Measurements from ENCODE around the gene MRM2.
"Not testable (repeated sequence)": the region's sequence is repeated elsewhere in the genome, so short reads cannot be mapped to it uniquely, and the experiment has no call there.

MRM2 gene

GRCh38 chr7:2269991-2270460, 28.0 kb upstream of the MRM2 start:
- no peak for DNase-seq
- in situ Hi-C loops (cut with HindIII; ENCODE audit: low pct_ligation_motif_present, low pct_unique_long_range_greater_than_20kb, low sequenced_read_pairs): no loop called here

- DNase-seq; in situ Hi-C loops (cut with HindIII; ENCODE audit: low pct_ligation_motif_present, low pct_unique_long_range_greater_than_20kb, low sequenced_read_pairs): not testable (repeated sequence)
These were observed 27.3 kb upstream of the MRM2 start for GRCh38 chr7:2269089-2269990.

GRCh38 chr7:2266911-2267310, 24.9 kb upstream of the MRM2 start:
- DNase-seq: no peak
- in situ Hi-C loops (cut with HindIII; ENCODE audit: low pct_ligation_motif_present, low pct_unique_long_range_greater_than_20kb, low sequenced_read_pairs): no loop called here

GRCh38 chr7:2264158-2264557, 22.2 kb upstream of the MRM2 start:
- in situ Hi-C loops (cut with HindIII; ENCODE audit: low pct_ligation_motif_present, low pct_unique_long_range_greater_than_20kb, low sequenced_read_pairs): no loop called here

GRCh38 chr7:2263176-2263575, 21.2 kb upstream of the MRM2 start:
- DNase-seq: no peak
- in situ Hi-C loops (cut with HindIII; ENCODE audit: low pct_ligation_motif_present, low pct_unique_long_range_greater_than_20kb, low sequenced_read_pairs): no loop called here

More at GRCh38 chr7:2264158-2264557, 22.2 kb upstream of the MRM2 start:
- DNase-seq: no peak

GRCh38 chr7:2261611-2262010, 19.6 kb upstream of the MRM2 start:
- in situ Hi-C loops (cut with HindIII; ENCODE audit: low pct_ligation_motif_present, low pct_unique_long_range_greater_than_20kb, low sequenced_read_pairs): no loop called here
- DNase-seq: no peak

GRCh38 chr7:2260820-2261219, 18.8 kb upstream of the MRM2 start:
- in situ Hi-C loops (cut with HindIII; ENCODE audit: low pct_ligation_motif_present, low pct_unique_long_range_greater_than_20kb, low sequenced_read_pairs): no loop called here
- peak; percentile 58 for DNase-seq

GRCh38 chr7:2259480-2259879, 17.5 kb upstream of the MRM2 start:
- in situ Hi-C loops (cut with HindIII; ENCODE audit: low pct_ligation_motif_present, low pct_unique_long_range_greater_than_20kb, low sequenced_read_pairs): no loop called here
- DNase-seq: no peak

GRCh38 chr7:2258661-2259365, 16.8 kb upstream of the MRM2 start:
- no peak for DNase-seq
- in situ Hi-C loops (cut with HindIII; ENCODE audit: low pct_ligation_motif_present, low pct_unique_long_range_greater_than_20kb, low sequenced_read_pairs): no loop called here

GRCh38 chr7:2257651-2258050, 15.6 kb upstream of the MRM2 start:
- in situ Hi-C loops (cut with HindIII; ENCODE audit: low pct_ligation_motif_present, low pct_unique_long_range_greater_than_20kb, low sequenced_read_pairs): no loop called here
- DNase-seq: no peak

GRCh38 chr7:2257046-2257551, 15.1 kb upstream of the MRM2 start:
- in situ Hi-C loops (cut with HindIII; ENCODE audit: low pct_ligation_motif_present, low pct_unique_long_range_greater_than_20kb, low sequenced_read_pairs): no loop called here
- no peak for DNase-seq

GRCh38 chr7:2256306-2257045, 14.5 kb upstream of the MRM2 start:
- no peak for DNase-seq
- in situ Hi-C loops (cut with HindIII; ENCODE audit: low pct_ligation_motif_present, low pct_unique_long_range_greater_than_20kb, low sequenced_read_pairs): no loop called here

GRCh38 chr7:2255145-2256139, 13.4 kb upstream of the MRM2 start:
- in situ Hi-C loops (cut with HindIII; ENCODE audit: low pct_ligation_motif_present, low pct_unique_long_range_greater_than_20kb, low sequenced_read_pairs): no loop called here
- peak; percentile 25 for DNase-seq

GRCh38 chr7:2254429-2255144, 12.6 kb upstream of the MRM2 start:
- DNase-seq: no peak
- in situ Hi-C loops (cut with HindIII; ENCODE audit: low pct_ligation_motif_present, low pct_unique_long_range_greater_than_20kb, low sequenced_read_pairs): no loop called here

GRCh38 chr7:2253525-2254244, 11.7 kb upstream of the MRM2 start:
- DNase-seq: no peak
- in situ Hi-C loops (cut with HindIII; ENCODE audit: low pct_ligation_motif_present, low pct_unique_long_range_greater_than_20kb, low sequenced_read_pairs): no loop called here

GRCh38 chr7:2253021-2253420, 11.0 kb upstream of the MRM2 start:
- in situ Hi-C loops (cut with HindIII; ENCODE audit: low pct_ligation_motif_present, low pct_unique_long_range_greater_than_20kb, low sequenced_read_pairs): no loop called here

More at GRCh38 chr7:2253021-2253420, 11.0 kb upstream of the MRM2 start:
- DNase-seq: no peak
